ENCODE measurements around the gene WRNIP1.

WRNIP1 gene

GRCh38 chr6:2765166-2765895 lies at the start of gene WRNIP1:
Gene WRNIP1 (plus strand): TSS chr6:2765393. CDS start chr6:2765623, 230 bp downstream.
- peak; percentile 96 for DNase-seq (ENCODE audit: low read depth)

GRCh38 chr6:2715737-2716136 lies 49.5 kb upstream of the WRNIP1 start:
- DNase-seq (ENCODE audit: low read depth), result no peak

GRCh38 chr6:2716936-2717700 lies 48.1 kb upstream of the WRNIP1 start:
- DNase-seq (ENCODE audit: low read depth), result no peak

DNA sequence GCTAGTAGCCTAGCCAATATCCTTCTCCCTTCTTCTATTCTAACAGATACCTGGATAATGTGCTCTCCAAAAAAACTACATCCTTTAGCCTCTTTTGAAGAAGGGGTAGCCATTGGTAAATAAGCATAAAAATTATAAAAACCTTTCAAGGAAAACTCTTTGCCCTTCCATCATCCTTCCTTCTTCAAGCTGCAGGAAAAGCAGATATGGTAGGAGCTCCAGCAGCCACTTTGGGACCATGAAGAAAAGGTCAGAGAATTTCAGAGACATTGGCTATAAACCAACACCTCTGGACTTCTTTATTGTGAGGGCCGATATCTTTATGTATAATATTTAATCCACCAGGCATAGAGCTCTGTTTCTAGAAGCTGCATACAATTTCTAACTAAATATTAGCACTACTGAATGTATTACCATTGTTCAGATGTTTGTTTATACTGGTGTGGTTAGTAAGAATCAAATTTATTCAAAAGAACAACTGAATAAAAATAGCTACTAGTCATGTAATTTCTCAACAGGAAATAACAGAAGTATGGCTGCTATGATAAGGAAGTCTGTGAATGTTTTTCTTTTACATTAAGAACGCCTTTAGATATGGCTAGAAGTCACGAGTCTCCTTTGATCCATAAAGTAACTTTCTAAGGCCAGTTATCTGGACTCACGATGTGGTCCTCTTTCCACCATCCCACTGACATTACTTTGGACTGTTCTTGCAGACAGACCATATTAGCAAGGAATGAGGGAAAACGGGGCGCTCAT lies 46.7 kb upstream of the WRNIP1 start:
- DNase-seq (ENCODE audit: low read depth), result no peak

- no peak for DNase-seq (ENCODE audit: low read depth)
These were observed 46.1 kb upstream of the WRNIP1 start for GRCh38 chr6:2719093-2719455.

- DNase-seq (ENCODE audit: low read depth), result no peak
These were observed 44.0 kb upstream of the WRNIP1 start for GRCh38 chr6:2721219-2721618.

GRCh38 chr6:2725364-2725988 lies 39.7 kb upstream of the WRNIP1 start:
- DNase-seq (ENCODE audit: low read depth), result no peak

- DNase-seq (ENCODE audit: low read depth), result no peak
These were observed 39.1 kb upstream of the WRNIP1 start for GRCh38 chr6:2725999-2726567.

DNA sequence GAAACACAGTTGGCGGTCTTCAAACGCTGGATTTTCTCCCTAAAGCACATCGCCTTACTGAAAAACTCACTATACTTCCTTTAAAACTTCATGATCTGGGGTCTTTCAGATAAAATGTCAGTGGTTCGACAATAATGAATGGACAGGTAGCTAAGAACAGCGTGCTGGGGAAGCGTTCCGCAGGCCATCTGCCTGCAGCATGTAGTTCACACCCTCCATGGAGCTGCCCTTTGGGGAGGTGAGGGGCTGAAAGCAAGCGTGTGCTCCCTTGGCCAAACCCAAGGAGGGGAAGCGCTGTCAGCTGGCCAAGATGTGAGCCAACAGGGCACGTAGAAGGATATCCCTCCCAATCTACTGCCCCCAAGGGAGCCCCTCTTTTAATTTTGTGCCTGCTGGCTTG lies 35.3 kb upstream of the WRNIP1 start:
- DNase-seq (ENCODE audit: low read depth), result no peak

- DNase-seq (ENCODE audit: low read depth), result no peak
These were observed 34.7 kb upstream of the WRNIP1 start for GRCh38 chr6:2730353-2731107.

GRCh38 chr6:2731281-2731909 lies 33.8 kb upstream of the WRNIP1 start:
- DNase-seq (ENCODE audit: low read depth), result no peak

- DNase-seq (ENCODE audit: low read depth), result no peak
These were observed 32.6 kb upstream of the WRNIP1 start for GRCh38 chr6:2732503-2733089.

DNA sequence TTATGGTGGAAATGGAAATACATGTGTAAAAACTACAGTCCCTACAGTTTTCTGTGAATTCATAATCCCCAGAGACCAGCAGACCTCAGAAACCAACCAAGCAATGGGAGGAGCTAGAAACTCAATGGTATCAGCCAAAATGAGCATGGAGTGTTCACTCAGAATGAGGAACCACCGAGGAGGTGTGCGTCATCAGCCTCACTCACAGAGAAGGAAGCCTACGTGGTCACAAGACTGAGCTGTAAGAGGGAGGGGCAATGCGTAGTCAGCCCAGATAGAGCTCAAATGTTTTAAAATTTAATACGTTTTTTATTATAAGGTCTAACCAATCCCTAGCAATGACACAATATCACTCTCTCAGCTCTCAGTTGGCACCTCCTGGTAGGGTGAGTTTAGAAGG lies 31.9 kb upstream of the WRNIP1 start:
- DNase-seq (ENCODE audit: low read depth), result no peak

DNA sequence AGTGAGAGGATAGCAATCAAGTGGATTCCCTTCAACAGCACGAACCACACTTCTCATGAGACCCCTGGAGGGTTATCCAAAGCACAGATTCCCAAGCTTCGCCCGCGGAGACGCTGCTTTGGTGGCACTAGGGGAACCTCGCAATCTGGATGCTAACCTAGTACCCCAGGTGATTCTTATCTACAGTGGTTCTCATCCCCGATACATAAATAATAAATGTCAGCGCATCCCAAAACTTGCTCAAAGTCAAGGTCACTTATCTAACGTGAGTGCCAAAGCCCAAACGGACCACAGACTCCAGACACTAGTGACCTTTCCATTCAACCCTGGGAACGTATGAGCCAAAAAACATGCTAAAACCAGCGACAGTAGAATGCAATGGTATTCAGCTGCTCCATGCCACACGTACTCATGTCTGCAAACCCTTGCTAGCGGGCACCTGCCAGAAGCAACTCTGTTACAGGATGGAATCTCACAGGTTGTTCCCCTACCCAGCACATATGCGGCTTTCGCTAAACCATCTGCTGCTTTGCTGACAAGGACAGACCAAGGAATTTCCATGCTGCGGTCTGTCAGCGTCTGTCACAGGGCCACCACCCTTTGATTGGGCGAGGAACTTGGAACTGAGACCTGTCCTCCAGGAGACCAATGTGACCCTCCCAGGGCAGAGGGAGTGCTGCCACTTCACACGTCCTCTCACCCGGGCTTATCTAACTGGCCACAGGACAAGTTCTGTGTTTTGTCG lies 31.3 kb upstream of the WRNIP1 start:
- no peak for DNase-seq (ENCODE audit: low read depth)

DNA sequence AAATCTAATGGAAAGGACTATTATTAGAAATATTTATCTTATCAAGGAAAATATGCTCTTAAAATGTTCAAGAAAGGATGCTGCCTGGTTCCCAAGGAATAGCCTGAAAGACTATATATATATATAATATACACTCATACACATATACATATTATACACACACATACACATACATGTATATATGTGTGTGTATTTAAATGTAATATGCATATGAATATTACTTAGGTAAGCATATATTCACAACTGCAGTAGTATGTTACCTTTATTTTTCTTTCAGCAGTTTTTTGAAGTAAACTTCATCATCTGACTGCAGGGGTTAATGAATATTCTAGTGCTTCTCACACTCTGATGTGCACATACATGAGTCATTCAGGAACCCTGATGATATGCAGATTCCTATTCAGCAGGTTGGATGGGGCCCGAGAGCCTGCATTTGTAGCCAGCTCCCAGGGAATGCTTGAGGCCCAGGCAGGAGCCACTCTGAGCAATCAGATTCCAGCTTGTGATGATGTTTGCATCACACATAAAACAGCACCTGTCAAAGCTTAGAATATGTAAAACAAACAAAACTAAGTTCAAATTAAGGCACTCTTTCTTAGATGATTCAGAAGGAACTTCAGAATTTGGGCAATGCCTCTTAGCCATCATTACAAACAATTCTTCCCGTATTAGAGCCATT lies 30.6 kb upstream of the WRNIP1 start:
- DNase-seq (ENCODE audit: low read depth), result no peak

- DNase-seq (ENCODE audit: low read depth), result no peak
These were observed 27.3 kb upstream of the WRNIP1 start for GRCh38 chr6:2737885-2738284.

DNA sequence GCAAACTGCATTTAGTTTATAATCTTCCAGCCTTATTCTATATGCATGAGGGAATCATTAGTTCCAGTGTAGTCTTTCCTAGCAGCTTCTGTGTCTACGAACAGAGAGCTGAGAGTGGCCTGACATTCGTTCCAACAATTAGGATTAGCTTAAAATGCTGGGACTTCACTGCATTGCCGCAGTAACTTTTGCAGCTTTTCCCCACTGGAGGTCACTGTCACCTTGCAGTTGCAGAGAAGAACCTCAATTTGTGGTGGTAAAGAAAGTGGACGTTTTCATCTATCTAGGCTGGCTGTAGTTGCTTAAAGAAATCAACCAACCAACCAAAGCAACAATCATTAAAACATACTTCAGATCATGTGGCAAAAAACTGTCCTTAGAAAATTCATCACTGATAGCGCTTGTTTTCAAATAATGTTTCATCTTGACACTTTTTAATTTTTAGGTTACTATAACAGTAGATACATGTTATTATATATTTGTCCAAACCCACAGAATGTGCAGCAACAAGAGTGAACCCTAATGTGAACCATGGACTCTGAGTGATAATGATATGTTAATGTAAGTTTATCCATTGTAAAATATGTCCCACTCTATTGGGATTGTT lies 26.7 kb upstream of the WRNIP1 start:
- DNase-seq (ENCODE audit: low read depth), result no peak

DNA sequence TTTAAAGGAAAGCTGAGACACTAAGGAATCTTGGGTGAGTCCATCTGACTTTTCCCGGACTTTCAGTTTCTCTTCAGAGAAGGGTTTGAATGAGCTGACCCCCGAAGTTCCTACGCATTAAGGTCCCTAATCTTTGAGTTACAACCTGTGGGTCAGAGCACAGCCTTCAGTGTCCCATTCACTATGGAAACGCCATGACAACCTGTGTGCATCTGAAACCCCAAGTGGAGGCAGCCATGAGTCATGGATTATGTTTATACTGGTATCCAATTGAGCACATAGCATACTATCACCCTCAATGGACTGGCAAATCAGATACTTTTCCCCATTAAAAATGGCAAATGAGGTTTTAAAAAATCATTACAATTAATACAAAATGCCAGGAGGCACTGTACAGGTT lies 25.9 kb upstream of the WRNIP1 start:
- DNase-seq (ENCODE audit: low read depth), result no peak

GRCh38 chr6:2740581-2740980 lies 24.6 kb upstream of the WRNIP1 start:
- no peak for DNase-seq (ENCODE audit: low read depth)
